ENCODE measurements around the gene IL1RL2. TPM values are rescaled to one million over a fixed set of nuclear protein-coding genes. Genes with fewer than 3 reads are reported as not detected.

Gene IL1RL2
- total RNA-seq, 1 donor from 2014 or later: 5.2 TPM

- H3K9me3 ChIP-seq: no peaks in the 10 kb centered on the region
- TF ChIP-seq POLR2A (IDR thresholded peaks at IDR 0.05) (no peak), CTCF (IDR thresholded peaks at IDR 0.05) (no peak), POLR2AphosphoS5 (IDR thresholded peaks at IDR 0.05; ENCODE audit: insufficient read depth in 1 of 2, low read depth in 1 of 2) (no peak)
- H3K27ac ChIP-seq: peak overlapping the region; percentile 93
- DNase-seq (ENCODE audit: extremely low spot score in 2 of 2): peak in 1 of 2 donors; percentile 83
- no peak overlapping the region for H3K4me3 ChIP-seq
- peaks cover 0 to 1% of the 10 kb centered on the region in 2 donors for H3K36me3 ChIP-seq
- peaks cover 33% of the 10 kb centered on the region for H3K4me1 ChIP-seq
- H3K27me3 ChIP-seq: no peaks in the 10 kb centered on the region
- intact Hi-C loops (cut with DNase I): no loop called here
Measured at GRCh38 chr2:102224824-102225739, 38.3 kb downstream of the IL1RL2 start.

- Histone ChIP-seq H3K27me3 (no peaks in the 10 kb centered on the region), H3K4me3 (no peak overlapping the region), H3K36me3 (no peaks in the 10 kb centered on the region), H3K4me1 (peaks cover 33% of the 10 kb centered on the region), H3K9me3 (no peaks in the 10 kb centered on the region), H3K27ac (peak overlapping the region; percentile 93)
- TF ChIP-seq CTCF (IDR thresholded peaks at IDR 0.05): no peak
- TF ChIP-seq POLR2A (IDR thresholded peaks at IDR 0.05): no peak
- TF ChIP-seq POLR2AphosphoS5 (IDR thresholded peaks at IDR 0.05; ENCODE audit: insufficient read depth in 1 of 2, low read depth in 1 of 2): no peak
- intact Hi-C loops (cut with DNase I): no loop called here
- DNase-seq (ENCODE audit: extremely low spot score in 2 of 2): no peak
Measured at GRCh38 chr2:102226171-102226570, 39.3 kb downstream of the IL1RL2 start.

GRCh38 chr2:102226612-102227391 is 40.0 kb downstream of the IL1RL2 start:
- intact Hi-C loops (cut with DNase I): no loop called here
- H3K36me3 ChIP-seq: no peaks in the 10 kb centered on the region
- TF ChIP-seq POLR2A (IDR thresholded peaks at IDR 0.05) (no peak), POLR2AphosphoS5 (IDR thresholded peaks at IDR 0.05; ENCODE audit: insufficient read depth in 1 of 2, low read depth in 1 of 2) (no peak), CTCF (IDR thresholded peaks at IDR 0.05) (no peak)
- peak overlapping the region in 1 of 2 donors; percentile 12 for H3K4me3 ChIP-seq
- peak overlapping the region; percentile 93 for H3K27ac ChIP-seq
- no peaks in the 10 kb centered on the region for H3K9me3 ChIP-seq
- no peaks in the 10 kb centered on the region for H3K27me3 ChIP-seq
- H3K4me1 ChIP-seq: peaks cover 33% of the 10 kb centered on the region
- peak in 1 of 2 donors; percentile 83 for DNase-seq (ENCODE audit: extremely low spot score in 2 of 2)

GRCh38 chr2:102229141-102229769 is 42.4 kb downstream of the IL1RL2 start:
- no peaks in the 10 kb centered on the region for H3K36me3 ChIP-seq
- DNase-seq (ENCODE audit: extremely low spot score in 2 of 2): peak in 1 of 2 donors; percentile 85
- no peaks in the 10 kb centered on the region for H3K27me3 ChIP-seq
- peak in 1 of 2 donors; percentile 27 for TF ChIP-seq POLR2AphosphoS5 (IDR thresholded peaks at IDR 0.05; ENCODE audit: insufficient read depth in 1 of 2, low read depth in 1 of 2)
- TF ChIP-seq CTCF (IDR thresholded peaks at IDR 0.05): no peak
- no peaks in the 10 kb centered on the region for H3K9me3 ChIP-seq
- no peak overlapping the region for H3K4me3 ChIP-seq
- peaks cover 33% of the 10 kb centered on the region for H3K4me1 ChIP-seq
- intact Hi-C loops (cut with DNase I): no loop called here
- peak overlapping the region; percentile 93 for H3K27ac ChIP-seq
